PC-9 (cell line): Measurements from ENCODE around the gene NKX6-2.

Source experiments
- EZH2 ChIP-seq: fragments of 200-600 bp; sonication (generic); IDR thresholded peaks from 2 replicates; pipeline ENCODE4 v1.8.0; 2017; ENCODE audit warnings: antibody characterized with exemption, low read depth
- TF ChIP-seq, protein P1 (sequence below): fragments of 200-600 bp; sonication (generic); conservative IDR thresholded peaks from 2 replicates; pipeline ENCODE4 v1.6.1; 2017; ENCODE audit warnings: mixed run types, antibody characterized with exemption, mild to moderate bottlenecking, moderate library complexity

DNA sequence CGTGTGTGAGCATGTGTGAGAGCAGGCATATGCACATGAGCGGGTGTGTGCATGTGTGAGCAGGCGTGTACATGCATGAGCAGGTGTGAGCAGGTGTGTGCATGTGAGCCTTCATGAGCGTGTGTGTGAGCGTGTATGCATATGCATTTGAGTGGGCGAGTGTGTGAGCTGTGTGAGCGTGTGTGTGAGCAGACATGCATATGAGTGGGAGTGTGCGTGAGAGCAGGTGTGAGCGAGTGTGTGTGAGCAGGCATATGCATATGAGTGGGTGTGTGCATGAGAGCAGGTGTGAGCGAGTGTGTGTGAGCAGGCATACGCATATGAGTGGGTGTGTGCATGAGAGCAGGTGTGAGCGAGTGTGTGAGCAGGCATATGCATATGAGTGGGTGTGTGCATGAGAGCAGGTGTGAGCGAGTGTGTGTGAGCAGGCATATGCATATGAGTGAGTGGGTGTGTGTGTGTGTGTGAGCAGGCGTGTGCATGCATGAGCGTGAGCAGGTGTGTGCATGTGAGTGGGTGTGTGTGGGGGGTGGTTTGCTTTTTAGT is 30.7 kb downstream of the NKX6-2 start:
- TF ChIP-seq, protein P1, sequence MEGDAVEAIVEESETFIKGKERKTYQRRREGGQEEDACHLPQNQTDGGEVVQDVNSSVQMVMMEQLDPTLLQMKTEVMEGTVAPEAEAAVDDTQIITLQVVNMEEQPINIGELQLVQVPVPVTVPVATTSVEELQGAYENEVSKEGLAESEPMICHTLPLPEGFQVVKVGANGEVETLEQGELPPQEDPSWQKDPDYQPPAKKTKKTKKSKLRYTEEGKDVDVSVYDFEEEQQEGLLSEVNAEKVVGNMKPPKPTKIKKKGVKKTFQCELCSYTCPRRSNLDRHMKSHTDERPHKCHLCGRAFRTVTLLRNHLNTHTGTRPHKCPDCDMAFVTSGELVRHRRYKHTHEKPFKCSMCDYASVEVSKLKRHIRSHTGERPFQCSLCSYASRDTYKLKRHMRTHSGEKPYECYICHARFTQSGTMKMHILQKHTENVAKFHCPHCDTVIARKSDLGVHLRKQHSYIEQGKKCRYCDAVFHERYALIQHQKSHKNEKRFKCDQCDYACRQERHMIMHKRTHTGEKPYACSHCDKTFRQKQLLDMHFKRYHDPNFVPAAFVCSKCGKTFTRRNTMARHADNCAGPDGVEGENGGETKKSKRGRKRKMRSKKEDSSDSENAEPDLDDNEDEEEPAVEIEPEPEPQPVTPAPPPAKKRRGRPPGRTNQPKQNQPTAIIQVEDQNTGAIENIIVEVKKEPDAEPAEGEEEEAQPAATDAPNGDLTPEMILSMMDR: no peak
- TF ChIP-seq EZH2: no peak
